B cell (primary cell): Measurements from ENCODE around the gene KATNBL1.

ENCODE experiments used
- EZH2 ChIP-seq: IDR thresholded peaks from 2 replicates; pipeline ENCODE4 v1.6.1; 2012; ENCODE audit warnings: borderline replicate concordance, low read depth, mild to moderate bottlenecking, moderate library complexity, low read length; ENCODE audit not compliant: insufficient read depth, poor library complexity, severe bottlenecking
- TF ChIP-seq, protein P1 (sequence below): fragments of 200-600 bp; IDR thresholded peaks from one replicate; pipeline ENCODE4 v1.8.0; 2022; ENCODE audit warnings: antibody characterized with exemption, mild to moderate bottlenecking

DNA sequence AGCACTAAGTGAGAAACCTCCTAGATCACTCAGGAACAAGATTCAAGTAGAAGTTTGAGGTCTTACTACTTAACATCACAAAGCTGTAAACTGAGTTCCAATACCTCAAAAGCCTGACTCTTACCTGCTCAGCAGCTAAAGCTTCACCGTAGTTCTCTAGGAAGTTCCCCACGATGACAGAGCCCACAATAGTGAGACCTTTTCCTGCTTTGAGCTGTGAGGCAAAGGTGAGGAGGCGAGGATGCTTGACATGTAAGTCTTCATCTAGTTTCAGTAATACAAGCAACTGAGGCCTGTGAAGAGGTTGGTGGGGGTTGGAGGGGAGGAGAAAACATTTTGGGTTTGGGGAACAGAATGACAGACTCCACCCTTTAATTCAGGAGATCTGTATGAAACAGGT is 30.6 kb upstream of the KATNBL1 start:
- no peak for TF ChIP-seq EZH2
- TF ChIP-seq, protein P1, sequence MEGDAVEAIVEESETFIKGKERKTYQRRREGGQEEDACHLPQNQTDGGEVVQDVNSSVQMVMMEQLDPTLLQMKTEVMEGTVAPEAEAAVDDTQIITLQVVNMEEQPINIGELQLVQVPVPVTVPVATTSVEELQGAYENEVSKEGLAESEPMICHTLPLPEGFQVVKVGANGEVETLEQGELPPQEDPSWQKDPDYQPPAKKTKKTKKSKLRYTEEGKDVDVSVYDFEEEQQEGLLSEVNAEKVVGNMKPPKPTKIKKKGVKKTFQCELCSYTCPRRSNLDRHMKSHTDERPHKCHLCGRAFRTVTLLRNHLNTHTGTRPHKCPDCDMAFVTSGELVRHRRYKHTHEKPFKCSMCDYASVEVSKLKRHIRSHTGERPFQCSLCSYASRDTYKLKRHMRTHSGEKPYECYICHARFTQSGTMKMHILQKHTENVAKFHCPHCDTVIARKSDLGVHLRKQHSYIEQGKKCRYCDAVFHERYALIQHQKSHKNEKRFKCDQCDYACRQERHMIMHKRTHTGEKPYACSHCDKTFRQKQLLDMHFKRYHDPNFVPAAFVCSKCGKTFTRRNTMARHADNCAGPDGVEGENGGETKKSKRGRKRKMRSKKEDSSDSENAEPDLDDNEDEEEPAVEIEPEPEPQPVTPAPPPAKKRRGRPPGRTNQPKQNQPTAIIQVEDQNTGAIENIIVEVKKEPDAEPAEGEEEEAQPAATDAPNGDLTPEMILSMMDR: no peak
